OCI-LY3 (cell line): ENCODE data around the gene C11orf16.
"Not testable (repeated sequence)": the region's sequence is repeated elsewhere in the genome, so short reads cannot be mapped to it uniquely, and the experiment has no call there.

Source experiments
- H2AFZ ChIP-seq: fragments of 200-600, 300-600 bp; shearing (Covaris generic); 2 replicates; pipeline ENCODE4 v1.6.0; 2014; ENCODE audit warnings: antibody characterized with exemption, low read depth, low read length
- H3K27ac ChIP-seq: fragments of 200-600, 300-600 bp; sonication (generic); 2 replicates; pipeline ENCODE4 v1.5.1; 2014; ENCODE audit warnings: mild to moderate bottlenecking, low read length, moderate library complexity, mixed read lengths
- H3K27me3 ChIP-seq: fragments of 200-600, 300-600 bp; sonication (generic); 2 replicates; pipeline ENCODE4 v1.6.1; 2014; ENCODE audit warnings: low read depth, low read length, mixed read lengths
- H3K36me3 ChIP-seq: fragments of 200-600, 300-600 bp; sonication (generic); replicated peaks from 2 replicates; pipeline ENCODE3; 2014; ENCODE audit warnings: low read depth, low read length, mixed read lengths
- H3K4me1 ChIP-seq: fragments of 300-600, 200-600 bp; sonication (generic); 2 replicates; pipeline ENCODE4 v1.6.1; 2014; ENCODE audit warnings: low read length, mixed read lengths
- H3K4me2 ChIP-seq: fragments of 200-600, 300-600 bp; sonication (generic); 2 replicates; pipeline ENCODE4 v1.6.1; 2014; ENCODE audit warnings: low read length, mixed read lengths
- H3K4me3 ChIP-seq: fragments of 300-600, 200-600 bp; sonication (generic); 2 replicates; pipeline ENCODE4 v1.5.1; 2014; ENCODE audit warnings: antibody characterized with exemption, mild to moderate bottlenecking, low read length, moderate library complexity
- H3K79me2 ChIP-seq: fragments of 300-600, 200-600 bp; shearing (Covaris generic); 2 replicates; pipeline ENCODE4 v1.6.1; 2014; ENCODE audit warnings: mild to moderate bottlenecking, low read length, mixed read lengths
- H3K9ac ChIP-seq: fragments of 300-600, 200-600 bp; shearing (Covaris generic); 2 replicates; pipeline ENCODE4 v1.6.0; 2014; ENCODE audit warnings: mild to moderate bottlenecking, low read length, moderate library complexity
- H3K9me3 ChIP-seq: fragments of 200-600, 300-600 bp; shearing (Covaris generic); 2 replicates; pipeline ENCODE4 v1.6.1; 2014; ENCODE audit warnings: low read length, mixed read lengths; ENCODE audit not compliant: insufficient read depth
- H4K20me1 ChIP-seq: fragments of 200-600, 300-600 bp; sonication (generic); 2 replicates; pipeline ENCODE4 v1.6.1; 2016; ENCODE audit warnings: low read length, mixed read lengths; ENCODE audit not compliant: insufficient read depth
- CTCF ChIP-seq: fragments of 200-600, 300-600 bp; sonication (generic); IDR thresholded peaks from 2 replicates; pipeline ENCODE4 v1.5.1; 2014; ENCODE audit warnings: antibody characterized with exemption, low read length, low read depth
- EZH2phosphoT487 ChIP-seq: fragments of 200-600 bp; shearing (Covaris generic); IDR thresholded peaks from 2 replicates; pipeline ENCODE4 v1.6.1; 2018; ENCODE audit warnings: antibody characterized with exemption, mixed run types, low read depth

The C11orf16 gene

GRCh38 chr11:8886322-8886721 lies 46.4 kb downstream of the C11orf16 start:
- no peak for TF ChIP-seq EZH2phosphoT487
- no peak for TF ChIP-seq CTCF
- no peaks in the 10 kb centered on the region for H3K9me3 ChIP-seq
- no peak overlapping the region for H3K4me3 ChIP-seq
- H3K4me2 ChIP-seq, result no peak overlapping the region
- 0 out of 2 replicates have a peak, but pooled peaks cover 4% of the 10 kb centered on the region for H3K27me3 ChIP-seq
- H3K27ac ChIP-seq, result no peak overlapping the region
- H3K4me1 ChIP-seq, result no peaks in the 10 kb centered on the region
- no peaks in the 10 kb centered on the region for H3K36me3 ChIP-seq
- H4K20me1 ChIP-seq, result no peaks in the 10 kb centered on the region
- H3K9ac ChIP-seq, result no peak overlapping the region
- H3K79me2 ChIP-seq, result no peaks in the 10 kb centered on the region
- H2AFZ ChIP-seq, result no peak overlapping the region

GRCh38 chr11:8881585-8881984 lies 51.2 kb downstream of the C11orf16 start:
- H2AFZ ChIP-seq, H3K4me3 ChIP-seq, H4K20me1 ChIP-seq, H3K36me3 ChIP-seq, H3K4me2 ChIP-seq, H3K9ac ChIP-seq, H3K79me2 ChIP-seq, H3K27ac ChIP-seq, H3K9me3 ChIP-seq, H3K27me3 ChIP-seq, H3K4me1 ChIP-seq: not testable (repeated sequence)

- Histone ChIP-seq H4K20me1 (no peaks in the 10 kb centered on the region), H3K4me3 (no peak overlapping the region), H3K9me3 (no peaks in the 10 kb centered on the region), H3K4me2 (no peak overlapping the region), H3K36me3 (no peaks in the 10 kb centered on the region), H2AFZ (no peak overlapping the region), H3K4me1 (peaks cover 6% of the 10 kb centered on the region; the same call in 1 of the 2 replicates), H3K27ac (no peak overlapping the region), H3K27me3 (peaks cover 7% of the 10 kb centered on the region; the same call in 1 of the 2 replicates), H3K9ac (no peak overlapping the region), H3K79me2 (no peaks in the 10 kb centered on the region)
- no peak for TF ChIP-seq EZH2phosphoT487
- TF ChIP-seq CTCF, result no peak
Observed at GRCh38 chr11:8878771-8879170, 54.0 kb downstream of the C11orf16 start.

GRCh38 chr11:8873741-8874405 lies 58.9 kb downstream of the C11orf16 start:
- Histone ChIP-seq H2AFZ (0 out of 2 replicates have a peak overlapping the region, but pooled peaks have one; percentile 38), H4K20me1 (no peaks in the 10 kb centered on the region), H3K9me3 (no peaks in the 10 kb centered on the region), H3K27me3 (peaks cover 12% of the 10 kb centered on the region), H3K27ac (no peak overlapping the region), H3K79me2 (no peaks in the 10 kb centered on the region), H3K36me3 (no peaks in the 10 kb centered on the region), H3K4me3 (peak overlapping the region; percentile 20; the same call in 1 of the 2 replicates), H3K9ac (no peak overlapping the region), H3K4me2 (peak overlapping the region; percentile 30), H3K4me1 (peaks cover 16% of the 10 kb centered on the region)
- no peak for TF ChIP-seq EZH2phosphoT487
- no peak for TF ChIP-seq CTCF
